Stimulated activated CD8-positive, alpha-beta memory T cell treated with anti-CD3 and anti-CD28 coated beads, Interleukin-4, amount 100 ng/mL, for 48 hours (primary cell): ENCODE data around the gene ACOT13.
"Not testable (repeated sequence)": the region's sequence is repeated elsewhere in the genome, so short reads cannot be mapped to it uniquely, and the experiment has no call there.

Source experiments
- DNase-seq: peaks from one replicate; pipeline ENCODE4 v3.0.0-alpha.2; 2020

ACOT13 gene

GRCh38 chr6:24663189-24663588 lies 3.7 kb upstream of the ACOT13 start:
- no peak for DNase-seq

- no peak for DNase-seq
Measured at GRCh38 chr6:24664046-24664987, 2.6 kb upstream of the ACOT13 start.

- DNase-seq: peak; percentile 60
Measured at GRCh38 chr6:24666097-24666640, 708 bp upstream of the ACOT13 start.

DNA sequence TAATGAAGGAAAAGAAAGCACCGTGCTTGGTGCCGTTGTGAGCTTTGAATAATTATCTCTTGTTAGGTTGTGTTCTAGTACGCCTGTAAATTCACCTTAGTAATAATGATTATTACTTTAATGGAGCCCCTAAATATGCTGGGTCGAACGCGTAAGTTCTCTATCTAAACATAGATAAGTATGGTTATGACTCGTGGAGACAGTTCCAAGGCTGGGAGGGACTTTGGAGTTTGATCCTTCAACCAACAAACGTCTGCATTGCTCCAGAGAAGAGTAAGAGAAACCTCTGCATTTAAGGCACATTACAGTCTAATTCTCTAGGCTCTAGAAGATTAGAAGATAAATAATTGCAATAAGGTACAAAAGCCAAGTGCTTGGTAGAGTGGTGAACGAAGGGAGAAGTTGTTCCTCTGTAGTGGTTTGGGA lies 514 bp downstream of the ACOT13 start:
- no peak for DNase-seq

DNA sequence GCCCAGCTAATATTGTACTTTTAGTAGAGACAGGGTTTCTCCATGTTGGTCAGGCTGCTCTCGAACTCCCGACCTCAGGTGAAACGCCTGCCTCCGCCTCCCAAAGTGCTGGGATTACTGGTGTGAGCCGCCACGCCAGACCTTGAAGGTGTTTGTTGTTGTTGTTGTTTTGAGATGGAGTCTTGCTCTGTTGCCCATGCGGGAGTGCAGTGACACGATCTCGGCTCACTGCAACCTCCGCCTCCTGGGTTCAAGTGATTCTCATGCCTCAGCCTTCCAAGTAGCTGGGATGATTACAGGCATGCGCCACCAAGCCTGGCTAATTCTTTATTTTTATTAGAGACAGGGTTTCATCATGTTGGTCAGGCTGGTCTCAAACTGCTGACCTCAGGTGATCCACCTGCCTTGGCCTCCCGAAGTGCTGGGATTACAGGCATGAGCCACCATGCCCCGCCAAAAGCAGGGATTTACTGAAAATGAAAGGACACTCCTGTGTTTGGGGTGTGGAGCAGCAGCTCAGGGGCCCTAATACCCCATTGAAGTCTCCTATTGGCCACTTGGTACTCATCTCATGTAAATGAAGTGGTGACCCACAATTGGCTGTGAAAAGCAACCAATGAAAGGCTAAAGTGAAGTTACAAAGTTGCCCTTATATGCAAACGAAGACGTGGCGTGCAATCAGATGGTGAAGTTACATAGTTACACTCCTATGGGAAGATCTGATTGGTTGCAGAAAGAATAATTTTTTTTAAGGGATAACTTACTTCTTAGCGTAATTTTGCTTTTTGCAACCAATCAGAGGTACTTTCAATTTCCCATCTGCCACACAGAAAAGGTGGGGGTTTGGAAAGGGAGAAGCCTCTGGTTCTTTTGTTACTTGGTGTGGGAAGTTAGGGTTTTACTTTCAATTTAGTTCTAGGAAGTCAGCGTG lies 1.5 kb downstream of the ACOT13 start:
- not testable (repeated sequence) for DNase-seq

DNA sequence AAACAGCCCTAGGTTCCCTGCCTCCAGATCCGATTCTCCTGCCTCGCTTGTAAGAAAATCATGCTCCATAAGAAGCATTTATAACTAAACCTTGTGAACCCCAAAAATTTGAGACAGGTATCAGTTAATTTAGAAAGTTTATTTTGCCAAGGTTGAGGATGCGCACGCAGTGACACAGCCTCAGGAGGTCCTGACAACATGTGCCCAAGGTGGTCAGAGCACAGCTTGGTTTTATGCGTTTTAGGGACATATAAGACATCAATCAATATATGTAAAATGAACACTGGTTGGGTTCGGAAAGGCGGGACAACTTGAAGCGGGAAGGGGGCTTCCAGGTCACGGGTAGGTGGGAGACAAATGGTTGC lies 2.1 kb downstream of the ACOT13 start:
- no peak for DNase-seq

GRCh38 chr6:24670492-24670891 lies 3.6 kb downstream of the ACOT13 start:
- DNase-seq: not testable (repeated sequence)

DNA sequence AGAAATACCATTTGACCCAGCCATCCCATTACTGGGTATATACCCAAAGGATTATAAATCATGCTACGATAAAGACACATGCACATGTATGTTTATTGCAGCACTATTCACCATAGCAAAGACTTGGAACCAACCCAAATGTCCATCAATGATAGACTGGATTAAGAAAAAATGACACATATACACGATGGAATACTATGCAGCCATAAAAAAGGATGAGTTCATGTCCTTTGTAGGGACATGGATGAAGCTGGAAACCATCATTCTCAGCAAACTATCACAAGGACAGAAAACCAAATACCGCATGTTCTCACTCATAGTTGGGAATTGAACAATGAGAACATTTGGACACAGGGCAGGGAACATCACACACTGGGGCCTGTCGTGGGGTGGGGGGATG lies 4.2 kb downstream of the ACOT13 start:
- not testable (repeated sequence) for DNase-seq

GRCh38 chr6:24672620-24673182 lies 5.8 kb downstream of the ACOT13 start:
- DNase-seq: no peak

DNA sequence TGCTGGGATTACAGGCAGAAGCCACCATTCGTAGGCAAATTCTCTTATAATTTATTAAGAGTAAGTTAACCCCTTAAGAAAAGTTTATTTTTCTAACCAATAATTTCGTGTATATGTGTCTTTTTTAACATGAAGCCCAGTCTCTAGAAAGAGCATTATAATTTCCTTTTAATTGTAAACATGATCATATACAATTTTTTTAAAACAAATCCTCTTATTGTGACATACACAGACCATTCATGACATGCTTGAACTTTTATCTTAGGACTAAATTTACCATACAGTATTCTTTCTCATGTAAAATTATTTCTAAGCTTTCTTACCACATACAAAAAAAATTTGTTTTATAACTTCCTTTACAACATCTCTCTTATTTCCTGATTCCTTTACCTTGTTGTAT lies 6.7 kb downstream of the ACOT13 start:
- no peak for DNase-seq

GRCh38 chr6:24678792-24679352 lies 12.0 kb downstream of the ACOT13 start:
- not testable (repeated sequence) for DNase-seq

DNA sequence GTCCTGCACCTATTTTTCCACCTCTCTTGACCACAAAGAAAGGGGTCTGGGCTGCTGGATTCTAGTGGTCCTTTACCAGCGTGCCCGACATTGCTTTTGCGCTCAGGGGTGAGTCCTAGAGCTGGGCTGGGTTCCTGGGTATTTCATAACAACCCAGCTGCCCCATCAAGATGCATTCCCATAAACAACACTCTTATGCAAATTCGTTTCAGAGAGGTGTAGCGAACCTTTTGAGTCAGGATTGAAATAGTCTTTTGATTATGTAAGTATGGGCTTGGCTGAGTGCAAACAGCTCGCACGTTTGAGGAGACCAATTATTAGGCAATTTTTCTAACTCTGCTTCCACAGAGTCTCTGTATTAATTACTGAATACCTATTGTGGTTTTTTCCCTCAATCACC lies 13.7 kb downstream of the ACOT13 start:
- DNase-seq: no peak

- DNase-seq: no peak
Measured at GRCh38 chr6:24683297-24684296, 16.7 kb downstream of the ACOT13 start.

GRCh38 chr6:24686408-24686807 lies 19.5 kb downstream of the ACOT13 start:
- DNase-seq: no peak

- DNase-seq: no peak
Measured at GRCh38 chr6:24686946-24687345, 20.1 kb downstream of the ACOT13 start.

DNA sequence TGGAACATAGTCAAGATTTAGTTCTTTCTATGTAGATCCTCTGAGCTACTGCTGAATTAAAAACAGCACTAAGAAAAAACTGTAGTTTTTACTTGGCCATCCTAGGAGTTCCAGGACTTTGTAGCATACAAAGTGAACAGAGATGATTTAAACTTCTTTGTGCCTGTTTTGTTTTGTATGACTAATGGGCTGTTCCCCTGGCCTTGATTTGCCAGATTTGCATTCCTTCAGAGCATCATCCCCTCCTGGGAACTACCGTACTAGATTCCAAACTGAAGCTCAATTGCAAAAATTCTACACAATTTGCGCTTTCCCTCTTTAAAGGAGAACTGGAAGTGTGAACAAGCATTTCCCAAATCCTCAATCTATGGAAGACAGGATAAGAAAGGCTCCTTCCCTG lies 23.1 kb downstream of the ACOT13 start:
- no peak for DNase-seq

DNA sequence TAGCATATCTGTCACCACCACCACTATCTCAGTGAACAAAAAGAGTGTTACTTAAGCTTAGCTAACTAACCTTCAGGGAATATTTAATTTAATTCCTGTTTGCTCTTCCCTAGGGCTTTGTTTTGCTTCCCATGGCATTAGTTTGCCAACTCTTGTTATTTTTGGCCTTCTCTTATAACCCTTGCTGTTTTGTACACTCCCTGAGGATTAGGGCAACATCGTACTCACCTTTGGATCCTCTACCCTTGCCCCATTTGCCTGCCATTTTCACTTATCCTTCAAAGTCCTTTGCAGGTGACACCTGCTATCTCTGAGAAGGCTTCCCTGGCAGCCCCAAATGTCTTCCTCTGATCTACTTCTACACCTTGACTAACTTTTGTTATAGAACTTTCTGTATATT lies 23.7 kb downstream of the ACOT13 start:
- DNase-seq: no peak

- DNase-seq: no peak
Measured at GRCh38 chr6:24691550-24691949, 24.7 kb downstream of the ACOT13 start.

DNA sequence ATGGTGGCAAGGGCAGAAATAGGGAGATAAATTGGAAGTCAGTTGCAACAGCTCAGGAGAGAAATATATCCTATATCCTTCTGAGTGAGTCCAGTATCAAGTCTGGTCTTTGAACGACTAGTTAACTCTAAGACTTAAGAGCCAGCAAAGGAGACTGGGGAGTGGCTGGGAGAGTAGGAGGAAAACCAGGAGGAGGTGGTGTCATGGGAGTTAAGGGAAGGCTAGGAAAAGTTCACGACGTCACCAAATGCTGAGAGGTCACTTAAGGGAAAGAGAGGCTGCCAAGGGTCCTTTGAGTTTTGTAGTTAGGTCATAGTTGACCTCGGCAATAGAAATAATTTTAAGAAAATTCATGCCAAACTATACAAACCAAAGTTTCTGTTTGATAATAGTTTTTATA lies 25.1 kb downstream of the ACOT13 start:
- no peak for DNase-seq

DNA sequence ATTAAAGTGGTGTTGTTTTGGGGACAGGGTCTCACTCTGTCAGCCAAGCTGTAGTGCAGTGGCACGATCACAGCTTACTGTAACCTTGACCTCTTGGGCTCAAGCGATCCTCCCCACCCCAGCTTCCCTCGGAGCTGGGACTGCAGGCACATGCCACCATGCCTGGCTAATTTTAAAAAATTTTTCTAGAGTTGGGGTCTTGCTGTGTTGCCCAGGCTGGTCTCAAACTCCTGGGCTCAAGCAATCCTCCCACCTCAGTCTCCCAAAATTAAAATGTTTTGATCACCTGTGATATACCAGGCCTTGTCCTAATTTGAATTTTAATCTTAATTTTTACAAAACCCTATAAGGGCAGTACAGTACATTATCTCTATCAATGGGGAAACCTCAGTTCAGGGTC lies 25.5 kb downstream of the ACOT13 start:
- DNase-seq: no peak

GRCh38 chr6:24692848-24693592 lies 26.1 kb downstream of the ACOT13 start:
- no peak for DNase-seq
